CD4-positive, alpha-beta T cell (primary cell): ENCODE results near the gene KCND3. TPM values are rescaled to one million over a fixed set of nuclear protein-coding genes. Genes with fewer than 3 reads are reported as not detected.

ENCODE experiments used
- ATAC-seq: fragments of 200-7000 bp; cut with Tn5 transposase; one replicate; pipeline ENCODE4 v1.10.0; 2022; ENCODE audit warnings: mild to moderate bottlenecking; ENCODE audit not compliant: poor library complexity
- CTCF ChIA-PET: fragments of 350-600 bp; sonication (Branson Sonifier 250); formaldehyde crosslinking; loops from one replicate; lab custom pipeline; 2021; ENCODE audit warnings: antibody characterized with exemption, inconsistent platforms; lab: Charles Lee
- POLR2A ChIA-PET: fragments of 350-600 bp; sonication (Branson Sonifier 250); formaldehyde crosslinking; loops from one replicate; lab custom pipeline; 2021; ENCODE audit warnings: antibody characterized with exemption, inconsistent platforms; lab: Charles Lee
- DNase-seq, 14 experiments: peaks; one replicate each; pipeline ENCODE4 v3.0.0-alpha.2; 2013 to 2020; ENCODE audit warnings: mixed read lengths in 2 of 14
- H3K27ac ChIP-seq, 2 donors: one replicate each; pipeline versions ENCODE4 v1.5.1 to v1.7.0; 2013; ENCODE audit warnings: low read length in 2 of 2, low read depth in 1 of 2, mild to moderate bottlenecking in 1 of 2
- H3K27me3 ChIP-seq, 2 experiments: 1 replicate in 1 of 2; 2 replicates in 1 of 2; pipeline versions ENCODE4 v1.6.1 to v1.7.0; 2013; ENCODE audit warnings: low read length in 2 of 2, control low read depth in 1 of 2, mild to moderate bottlenecking in 1 of 2, moderate library complexity in 1 of 2; ENCODE audit not compliant: insufficient read depth in 2 of 2, control insufficient read depth in 1 of 2
- H3K36me3 ChIP-seq: one replicate; pipeline ENCODE4 v1.6.1; 2013; ENCODE audit warnings: low read length, control low read depth; ENCODE audit not compliant: insufficient read depth
- H3K4me1 ChIP-seq: one replicate; pipeline ENCODE4 v1.6.1; 2013; ENCODE audit warnings: low read length, control low read depth; ENCODE audit not compliant: insufficient read depth
- H3K4me3 ChIP-seq: one replicate; pipeline ENCODE4 v1.5.1; 2013; ENCODE audit warnings: mild to moderate bottlenecking, low read length, moderate library complexity
- H3K9me3 ChIP-seq, 2 experiments: 1 replicate in 1 of 2; 2 replicates in 1 of 2; pipeline versions ENCODE4 v1.6.1 to v1.7.0; 2013; ENCODE audit warnings: low read length in 2 of 2, mild to moderate bottlenecking in 2 of 2, control low read depth in 1 of 2, moderate library complexity in 1 of 2; ENCODE audit not compliant: control insufficient read depth in 1 of 2, insufficient read depth in 1 of 2
- H3K27ac Mint-ChIP-seq: one replicate; pipeline ENCODE4 v1.8.0; 2020; ENCODE audit warnings: mixed read lengths
- H3K27me3 Mint-ChIP-seq: one replicate; pipeline ENCODE4 v1.8.0; 2021; ENCODE audit warnings: mixed read lengths
- H3K36me3 Mint-ChIP-seq: one replicate; pipeline ENCODE4 v1.8.0; 2021; ENCODE audit warnings: low read depth, mixed read lengths
- H3K4me1 Mint-ChIP-seq: one replicate; pipeline ENCODE4 v1.8.0; 2021; ENCODE audit warnings: low read depth, mixed read lengths
- H3K4me3 Mint-ChIP-seq: one replicate; pipeline ENCODE4 v1.8.0; 2020; ENCODE audit warnings: mild to moderate bottlenecking, mixed read lengths
- H3K9me3 Mint-ChIP-seq: one replicate; pipeline ENCODE4 v1.8.0; 2020; ENCODE audit warnings: mixed read lengths
- intact Hi-C, 2 experiments: fragments of 100-400 bp; cut with DNase I in 1 of 2; cut with micrococcal nuclease in 1 of 2; formaldehyde crosslinking; loops; one replicate each; pipeline versions ENCODE4 v1.15.1 to v1.9.0; 2023 to 2025; cut with DNase I, micrococcal nuclease
- polyA plus RNA-seq, 2 donors: library from polyadenylated mRNA; unstranded; fragments of 120-200 nt; gene quantifications; one replicate each; pipeline ENCODE4 v1.2.1, GENCODE V29; 2013
- total RNA-seq, 174 experiments: library from RNA in 2 of 174; stranded (reverse) in 2 of 174; gene quantifications; one replicate each; pipeline ENCODE4 v1.2.3 and lab custom pipeline; 2021 to 2026
- TF ChIP-seq, protein P1 (sequence below): fragments of 200-600 bp; IDR thresholded peaks from one replicate; pipeline ENCODE4 v1.8.0; 2022; ENCODE audit warnings: antibody characterized with exemption, mild to moderate bottlenecking

Gene KCND3
- under 1 TPM in 1 of 2 experiments, not detected in 1; 0.05 TPM for total RNA-seq
- 0.06 TPM for polyA plus RNA-seq (2013, experiment 1 of 2)
- 0.22 TPM for polyA plus RNA-seq (2013, experiment 2 of 2)
- total RNA-seq (lab: John Stamatoyannopoulos, UW): 0 to 1.6 (median 0) reads per million in 172 experiments

DNA sequence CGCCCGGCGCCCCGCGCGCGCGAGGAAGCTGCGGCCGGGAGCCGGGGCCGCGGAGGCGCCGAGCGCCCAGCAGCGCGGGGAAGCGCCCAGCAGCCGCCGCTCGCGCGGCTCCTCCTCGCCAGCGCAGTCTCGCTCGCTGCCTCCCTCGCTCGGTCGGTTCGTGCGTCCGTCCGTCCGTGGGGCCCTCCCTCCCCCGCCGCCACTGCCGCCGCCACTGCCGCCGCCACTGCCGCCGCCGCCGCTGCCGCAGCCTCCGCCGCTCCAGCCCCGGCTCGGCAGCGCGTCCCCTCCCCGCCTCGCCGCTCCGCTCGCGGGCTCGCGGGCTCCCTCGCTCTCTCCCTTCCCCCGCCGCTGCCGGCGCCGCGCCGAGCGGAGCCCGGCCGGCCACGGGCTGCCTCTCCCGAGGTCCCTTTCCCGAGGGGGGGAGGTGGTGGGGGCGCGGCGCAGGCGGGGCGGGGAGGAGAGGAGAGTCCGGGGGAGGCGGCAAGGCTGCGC is at the start of gene KCND3:
KCND3 (minus strand) TSS at position 138 of the 495 bp plus-strand sequence.
- Mint-ChIP-seq H3K4me1 (peaks cover 9% of the 10 kb centered on the region), H3K9me3 (no peaks in the 10 kb centered on the region), H3K4me3 (peak within 1 kb of the TSS; percentile 54), H3K27ac (no peak within 1 kb of the TSS), H3K27me3 (peaks cover 89% of the 10 kb centered on the region), H3K36me3 (no peaks in the 10 kb centered on the region)
- no peaks in the 10 kb centered on the region for H3K36me3 ChIP-seq
- H3K27me3 ChIP-seq: peaks cover 56 to 59% of the 10 kb centered on the region in 2 experiments
- DNase-seq: no peak
- ATAC-seq: no peak
- H3K4me3 ChIP-seq: no peak within 1 kb of the TSS
- no peak within 1 kb of the TSS for H3K27ac ChIP-seq
- TF ChIP-seq, protein P1, sequence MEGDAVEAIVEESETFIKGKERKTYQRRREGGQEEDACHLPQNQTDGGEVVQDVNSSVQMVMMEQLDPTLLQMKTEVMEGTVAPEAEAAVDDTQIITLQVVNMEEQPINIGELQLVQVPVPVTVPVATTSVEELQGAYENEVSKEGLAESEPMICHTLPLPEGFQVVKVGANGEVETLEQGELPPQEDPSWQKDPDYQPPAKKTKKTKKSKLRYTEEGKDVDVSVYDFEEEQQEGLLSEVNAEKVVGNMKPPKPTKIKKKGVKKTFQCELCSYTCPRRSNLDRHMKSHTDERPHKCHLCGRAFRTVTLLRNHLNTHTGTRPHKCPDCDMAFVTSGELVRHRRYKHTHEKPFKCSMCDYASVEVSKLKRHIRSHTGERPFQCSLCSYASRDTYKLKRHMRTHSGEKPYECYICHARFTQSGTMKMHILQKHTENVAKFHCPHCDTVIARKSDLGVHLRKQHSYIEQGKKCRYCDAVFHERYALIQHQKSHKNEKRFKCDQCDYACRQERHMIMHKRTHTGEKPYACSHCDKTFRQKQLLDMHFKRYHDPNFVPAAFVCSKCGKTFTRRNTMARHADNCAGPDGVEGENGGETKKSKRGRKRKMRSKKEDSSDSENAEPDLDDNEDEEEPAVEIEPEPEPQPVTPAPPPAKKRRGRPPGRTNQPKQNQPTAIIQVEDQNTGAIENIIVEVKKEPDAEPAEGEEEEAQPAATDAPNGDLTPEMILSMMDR: no peak
- POLR2A ChIA-PET: no interaction called here
- peaks cover 10% of the 10 kb centered on the region for H3K4me1 ChIP-seq
- peaks cover 0 to 3% of the 10 kb centered on the region in 2 experiments for H3K9me3 ChIP-seq
- CTCF ChIA-PET: no interaction called here
- intact Hi-C loops: no loop called here

DNA sequence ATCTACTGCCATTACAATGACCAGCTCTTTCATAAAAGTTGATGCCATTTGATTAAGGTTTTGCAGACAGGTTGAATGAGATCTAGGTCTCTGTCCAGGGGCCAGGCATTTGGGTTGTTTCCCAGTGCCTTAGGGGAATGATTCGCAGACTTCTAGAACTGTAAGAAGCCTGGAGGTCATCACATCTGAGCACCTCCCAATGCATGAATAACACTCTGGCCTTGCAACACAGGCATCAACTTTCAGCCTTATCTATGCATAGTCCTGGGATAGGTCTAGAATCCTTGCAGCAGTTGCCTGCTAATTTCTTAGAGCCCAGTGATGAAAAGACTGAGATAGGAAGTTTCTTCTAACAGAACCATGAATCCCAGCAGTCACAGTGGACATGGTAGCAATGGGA is 44.8 kb upstream of the KCND3 start:
- TF ChIP-seq, protein P1: no peak
- ATAC-seq (no peak), DNase-seq (no peak)
- H3K36me3 Mint-ChIP-seq: no peaks in the 10 kb centered on the region
- Histone ChIP-seq H3K4me3 (no peak overlapping the region), H3K36me3 (no peaks in the 10 kb centered on the region), H3K4me1 (no peaks in the 10 kb centered on the region), H3K27me3 (peaks cover 3 to 8% of the 10 kb centered on the region in 2 experiments), H3K27ac (no peak overlapping the region), H3K9me3 (no peaks in the 10 kb centered on the region)
- POLR2A ChIA-PET: no interaction called here
- intact Hi-C loops: no loop called here
- H3K4me1 Mint-ChIP-seq: no peaks in the 10 kb centered on the region
- no peaks in the 10 kb centered on the region for H3K9me3 Mint-ChIP-seq
- CTCF ChIA-PET: no interaction called here
- no peak overlapping the region for H3K4me3 Mint-ChIP-seq
- peaks cover 3% of the 10 kb centered on the region for H3K27me3 Mint-ChIP-seq
- H3K27ac Mint-ChIP-seq: no peak overlapping the region

DNA sequence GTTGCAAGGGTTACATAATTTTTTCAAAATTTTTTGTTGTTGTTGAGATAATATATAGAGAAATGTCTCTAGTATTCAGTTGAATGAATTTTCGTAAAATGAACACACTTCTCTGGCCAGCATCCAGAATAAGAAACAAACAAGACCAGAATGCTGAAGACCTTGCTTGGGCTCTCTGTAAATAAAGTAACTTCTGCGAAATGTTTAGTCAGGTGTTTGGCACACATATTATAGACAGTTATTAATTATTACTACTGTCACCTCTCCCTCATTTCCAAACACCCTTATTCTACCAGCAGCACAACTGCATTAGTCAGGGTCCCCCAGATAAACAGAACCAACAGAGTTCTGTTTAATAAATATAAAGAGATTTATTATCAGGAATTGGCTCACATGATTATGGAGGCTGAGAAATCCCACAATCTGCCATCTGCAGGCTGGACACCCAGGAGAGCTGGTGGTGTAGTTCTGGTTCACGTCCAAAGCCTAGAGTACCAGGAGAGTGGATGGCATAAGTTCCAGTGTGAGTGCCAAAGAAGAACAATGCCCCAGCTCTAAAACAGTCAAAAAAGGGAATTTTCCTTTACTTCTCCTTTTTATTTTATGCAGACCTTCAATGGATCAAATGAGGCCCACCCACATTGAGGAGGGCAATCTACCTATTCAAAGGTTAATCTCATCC is 44.1 kb upstream of the KCND3 start:
- Mint-ChIP-seq H3K27ac (no peak overlapping the region), H3K27me3 (peaks cover 5% of the 10 kb centered on the region), H3K4me3 (no peak overlapping the region), H3K4me1 (no peaks in the 10 kb centered on the region), H3K9me3 (no peaks in the 10 kb centered on the region), H3K36me3 (no peaks in the 10 kb centered on the region)
- CTCF ChIA-PET: no interaction called here
- no peak overlapping the region for H3K4me3 ChIP-seq
- no peaks in the 10 kb centered on the region for H3K36me3 ChIP-seq
- POLR2A ChIA-PET: no interaction called here
- H3K9me3 ChIP-seq: no peaks in the 10 kb centered on the region
- ATAC-seq: no peak
- TF ChIP-seq, protein P1: no peak
- H3K27ac ChIP-seq: no peak overlapping the region
- intact Hi-C loops: no loop called here
- DNase-seq: no peak
- H3K4me1 ChIP-seq: no peaks in the 10 kb centered on the region
- H3K27me3 ChIP-seq: peaks cover 3 to 8% of the 10 kb centered on the region in 2 experiments
